NCI-H2196 (cell line): ENCODE measurements around the gene EGFR.
A peak's percentile ranks its signal among the peaks of the same experiment; 100 is the strongest.

Experiments used
- DNase-seq: peaks from one replicate; lab custom pipeline; 2025; ENCODE audit not compliant: unreplicated experiment; lab: John Stamatoyannopoulos, UW

Gene EGFR

DNA sequence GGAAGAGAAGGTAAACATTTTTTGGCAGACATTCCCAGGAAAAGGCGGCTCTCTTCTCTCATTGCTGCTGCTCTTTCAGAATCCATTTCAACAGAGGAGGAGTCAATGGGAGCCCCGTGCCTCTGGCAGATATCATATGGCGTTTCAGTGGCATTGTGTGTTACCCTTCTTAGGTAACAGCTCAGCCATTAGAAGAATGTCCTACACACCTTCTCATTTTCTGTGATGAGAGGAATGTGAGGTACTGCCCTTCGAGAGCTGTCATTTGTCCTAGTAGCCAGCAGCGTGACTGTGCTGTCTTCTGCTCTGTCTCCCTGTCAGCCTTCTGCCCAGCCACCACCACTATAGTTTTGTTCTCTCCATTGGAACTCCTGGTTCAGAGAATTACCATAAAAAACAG lies 102.4 kb downstream of the EGFR start:
- peak; percentile 36 for DNase-seq

DNA sequence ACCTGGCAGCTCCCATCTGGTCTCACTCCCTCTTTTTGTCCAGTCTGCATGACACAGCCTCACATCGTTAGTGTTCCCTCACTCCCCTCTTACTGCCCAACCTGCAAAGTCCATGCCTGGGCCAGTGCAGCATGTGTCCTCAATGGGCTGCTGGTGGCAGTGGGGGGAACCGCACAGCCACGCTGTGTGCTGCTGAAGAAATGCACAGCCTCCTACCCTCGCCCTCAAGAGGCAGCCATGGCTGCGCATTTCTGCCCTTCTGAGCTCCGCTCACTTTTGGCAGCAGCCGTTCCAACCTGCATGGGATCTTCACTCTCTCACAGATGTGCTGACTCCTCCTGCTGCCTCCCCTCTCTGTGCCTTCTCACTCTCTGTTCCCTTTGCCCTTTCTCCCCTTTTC lies 103.4 kb downstream of the EGFR start:
- no peak for DNase-seq

DNA sequence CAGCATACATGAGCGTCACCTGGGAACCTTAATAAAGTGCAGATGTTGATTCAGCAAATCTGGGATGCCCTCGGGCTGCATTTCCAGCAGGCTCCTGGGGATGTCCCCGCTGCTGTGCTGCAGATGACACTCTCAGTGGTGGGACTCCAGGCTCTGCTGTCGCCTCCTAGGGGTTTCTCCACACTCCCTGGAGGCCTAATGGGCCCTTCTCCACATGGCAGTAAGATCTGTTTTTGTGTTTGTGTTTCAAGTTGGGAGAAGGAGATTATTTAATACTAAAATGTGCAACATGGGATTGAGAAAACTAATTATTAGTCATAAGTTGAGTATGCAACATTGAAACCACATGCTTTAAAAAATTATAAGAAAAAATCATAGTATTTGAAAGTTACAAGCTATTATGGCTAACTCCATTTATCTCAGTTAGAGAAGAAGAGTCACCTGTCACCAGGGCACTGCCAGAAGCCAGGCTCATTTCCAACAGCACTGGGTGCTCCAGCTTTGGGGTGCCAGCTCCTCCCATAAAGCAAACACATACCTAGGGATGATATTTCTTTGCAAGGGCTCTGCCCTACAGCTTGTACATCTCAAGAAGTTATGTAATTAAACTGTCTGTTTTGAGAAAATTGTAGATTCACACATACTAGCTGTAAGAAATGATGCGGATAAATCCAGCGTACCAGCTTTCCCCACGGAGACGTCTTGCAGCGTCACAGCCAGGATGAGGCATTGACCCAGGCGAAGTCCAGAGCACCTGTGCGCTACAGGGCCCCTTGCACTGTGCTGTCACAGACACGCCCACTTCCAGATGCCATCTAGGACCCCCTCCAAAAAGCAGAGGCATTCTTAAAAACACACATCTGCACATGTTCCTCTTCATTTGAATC lies 106.4 kb downstream of the EGFR start:
- no peak for DNase-seq

DNA sequence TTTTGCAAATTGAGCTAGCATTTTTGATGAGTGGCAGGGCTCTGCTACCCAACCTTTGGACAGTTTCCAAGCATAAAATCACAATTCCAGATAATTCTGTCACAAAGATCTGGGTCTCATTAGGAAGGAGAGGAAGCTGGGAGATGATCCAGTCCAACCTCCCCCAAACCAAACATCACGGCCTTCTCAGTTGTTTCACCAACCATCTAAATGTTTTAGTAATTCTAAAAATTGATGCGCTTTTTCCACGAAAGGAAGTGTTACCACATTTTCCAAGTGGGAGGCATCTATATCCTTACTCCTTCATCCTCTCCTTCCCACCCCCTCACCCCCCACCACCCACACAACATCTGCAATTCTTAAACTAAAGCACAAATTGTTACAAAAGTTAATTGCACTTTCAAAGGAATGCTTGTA lies 108.3 kb downstream of the EGFR start:
- no peak for DNase-seq

DNA sequence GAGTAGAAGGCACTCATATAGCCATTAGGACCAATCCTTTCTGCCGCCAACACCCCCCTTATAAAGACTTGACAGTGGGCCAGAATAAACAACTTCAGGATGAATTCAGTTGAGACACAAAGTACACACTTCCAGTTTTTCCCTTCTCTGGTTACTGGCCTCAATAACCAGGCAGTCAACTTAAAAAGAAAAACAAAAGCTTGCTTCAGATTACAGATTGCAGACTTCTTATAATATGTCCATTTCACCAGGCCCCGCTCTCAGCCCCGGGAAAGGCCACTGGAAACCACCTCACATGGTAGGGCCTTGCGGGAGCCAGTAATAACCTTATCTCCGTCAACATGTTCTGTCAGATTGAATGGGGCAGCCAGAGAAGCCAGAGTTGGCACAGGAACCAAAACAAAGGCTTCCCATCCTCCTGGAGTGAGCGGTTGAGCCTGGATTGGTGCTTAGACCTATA lies 108.8 kb downstream of the EGFR start:
- peak; percentile 86 for DNase-seq

DNA sequence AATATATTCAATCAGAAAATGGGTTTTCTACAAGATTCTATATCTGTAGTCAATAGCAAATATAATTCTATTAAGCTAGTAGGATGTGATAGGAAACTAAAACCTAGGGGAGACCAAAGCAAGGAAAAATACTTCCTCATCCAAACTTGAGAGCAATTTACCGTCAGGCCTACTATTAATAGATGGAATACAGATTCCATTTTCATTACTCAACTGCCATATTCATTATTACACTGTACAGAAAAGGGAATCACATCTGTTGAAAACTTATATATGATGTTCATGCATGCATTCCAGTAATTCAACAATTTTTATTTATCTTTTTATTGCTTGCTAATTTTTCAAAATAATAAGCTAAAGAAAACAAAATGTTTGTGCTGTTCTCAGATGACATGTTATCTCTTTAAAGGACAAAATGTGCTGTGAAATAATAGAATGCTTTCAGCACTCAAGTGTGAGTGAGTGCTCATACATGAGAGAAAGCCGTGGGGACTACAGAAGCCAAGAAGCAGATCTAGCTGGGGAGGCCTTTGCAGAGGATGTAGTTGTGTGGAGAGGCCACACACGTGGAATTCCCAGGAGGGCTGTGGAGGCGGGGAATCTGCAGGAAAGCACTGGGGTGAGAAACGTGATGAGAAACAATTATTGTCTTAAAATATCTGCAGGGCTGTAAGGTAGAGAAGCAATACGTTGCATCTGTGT lies 110.0 kb downstream of the EGFR start:
- DNase-seq = no peak

DNA sequence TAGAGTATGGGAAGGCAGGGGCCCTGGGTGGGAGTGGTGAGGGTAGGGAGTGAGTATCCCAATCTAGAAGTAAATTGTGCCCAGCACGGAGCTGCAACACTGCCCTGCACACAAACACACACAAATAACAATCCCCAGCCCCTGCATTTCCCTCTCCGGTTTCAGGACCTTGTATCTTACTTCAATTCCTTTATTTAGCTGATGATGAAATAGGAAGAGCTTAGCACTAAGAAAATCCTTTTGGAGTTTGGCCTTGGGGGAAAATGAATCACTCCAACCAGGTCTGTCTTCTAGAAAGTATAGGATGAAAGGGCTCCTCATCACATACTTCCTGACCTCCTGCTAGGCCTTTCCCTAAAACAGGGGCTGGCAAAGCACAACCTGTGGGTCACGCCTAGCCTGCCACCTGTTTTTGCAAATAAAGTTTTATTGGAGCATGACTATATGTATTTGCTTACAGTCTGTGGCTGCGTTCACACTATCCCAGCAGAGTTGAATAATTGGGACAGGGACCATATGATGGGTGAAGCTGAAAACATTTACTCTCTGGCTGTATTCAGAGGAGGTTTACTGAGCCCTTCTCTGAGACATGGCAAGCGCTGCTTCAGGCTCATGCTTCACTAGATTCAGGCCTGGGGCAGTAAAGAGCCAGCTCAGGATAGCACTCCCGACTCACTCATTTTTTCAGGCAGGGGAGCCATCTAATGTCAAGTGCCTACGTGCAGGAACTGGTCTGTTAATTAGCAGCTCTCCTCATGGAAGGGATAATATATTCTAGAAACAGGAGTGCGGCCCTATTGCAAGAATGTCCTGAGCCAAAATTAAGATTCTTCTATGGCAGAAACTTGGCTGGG lies 111.0 kb downstream of the EGFR start:
- DNase-seq = no peak

DNA sequence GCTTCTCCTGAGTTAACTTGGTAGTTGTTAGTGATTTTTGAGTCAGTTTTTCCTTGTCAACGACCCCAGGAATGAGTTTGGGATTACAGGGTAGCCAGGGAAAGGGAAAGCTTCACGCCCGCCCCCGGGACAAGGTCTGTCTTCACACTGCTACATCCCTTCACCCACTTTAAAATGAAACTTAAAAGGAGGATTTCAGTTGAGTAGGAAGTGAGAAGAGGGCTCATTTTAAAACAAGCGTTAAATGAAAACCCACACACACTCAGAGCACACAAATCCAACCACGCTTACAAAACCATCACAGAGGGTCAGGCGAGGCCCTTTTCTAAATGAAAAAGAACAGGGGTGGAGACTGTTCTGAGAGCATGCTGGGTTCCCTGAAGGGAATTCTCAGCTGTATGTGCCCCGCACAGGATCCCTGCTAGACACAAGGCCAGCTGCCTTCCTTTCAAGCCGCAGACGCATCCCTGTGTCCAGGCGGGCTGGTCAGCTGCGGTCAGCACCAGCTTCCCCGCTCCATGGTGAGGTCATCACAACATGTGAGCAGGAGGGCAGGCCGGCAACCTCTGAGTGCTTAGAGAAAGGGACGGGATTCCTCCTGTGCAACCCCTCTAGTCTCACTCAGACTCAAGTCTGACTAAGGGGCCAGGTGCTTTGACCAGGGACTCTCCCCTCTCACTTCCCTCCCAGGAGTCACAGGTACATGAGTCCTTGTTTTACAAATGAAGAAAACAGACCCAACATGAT lies 111.8 kb downstream of the EGFR start:
- no peak for DNase-seq

DNA sequence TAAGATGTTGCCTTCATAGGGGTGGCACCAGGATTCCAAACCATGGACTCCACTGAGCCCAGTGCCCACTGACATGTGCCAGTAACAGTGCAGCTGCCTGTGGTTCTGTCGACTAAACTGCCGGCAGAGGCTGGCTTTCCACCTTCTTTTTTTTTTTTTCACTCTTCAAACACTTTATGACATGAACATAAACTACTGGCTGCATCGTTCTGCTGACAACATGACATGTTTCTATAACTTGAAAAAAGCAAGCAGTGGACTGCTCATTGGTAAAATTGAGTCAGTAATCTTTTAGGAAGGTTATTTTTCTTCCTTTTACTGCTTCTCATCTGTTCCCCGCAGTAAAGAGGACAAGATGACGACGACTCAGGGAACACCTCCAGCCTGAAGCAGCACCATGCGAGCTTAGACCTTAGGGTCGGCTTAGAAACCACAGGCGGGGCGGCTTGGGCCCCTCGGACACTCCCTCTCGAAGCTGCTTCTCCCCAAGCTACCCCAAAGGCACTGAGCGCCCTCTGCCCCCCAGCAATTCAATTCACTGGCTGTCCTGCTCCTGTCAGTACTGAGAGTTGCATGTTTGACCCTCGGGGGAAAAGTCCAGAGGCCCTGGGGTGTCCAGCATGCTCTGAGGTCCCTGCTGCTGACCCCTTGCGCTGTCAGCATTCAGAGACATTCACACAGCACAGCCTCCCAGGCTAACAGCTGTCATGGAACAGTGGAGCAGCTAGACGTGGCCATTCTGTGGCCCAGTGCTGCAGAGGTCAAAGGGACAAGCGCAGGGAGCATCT lies 112.5 kb downstream of the EGFR start:
- no peak for DNase-seq

DNA sequence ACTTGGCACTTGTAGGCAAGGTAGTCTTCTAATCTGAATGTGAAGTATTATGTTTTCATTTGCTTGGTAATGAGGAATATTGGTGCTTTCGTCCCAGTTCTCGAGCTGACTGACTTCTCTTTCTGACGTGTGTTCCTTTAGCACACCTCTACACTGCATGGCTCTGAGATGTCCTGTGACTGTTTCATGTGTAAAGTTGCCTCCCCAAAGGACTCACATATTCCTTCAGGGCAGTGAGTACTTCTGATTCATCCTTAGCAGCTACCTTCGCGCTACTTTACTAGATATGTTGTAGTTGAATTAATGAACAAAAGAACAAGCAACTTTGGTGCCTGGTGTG lies 113.7 kb downstream of the EGFR start:
- DNase-seq = no peak

DNA sequence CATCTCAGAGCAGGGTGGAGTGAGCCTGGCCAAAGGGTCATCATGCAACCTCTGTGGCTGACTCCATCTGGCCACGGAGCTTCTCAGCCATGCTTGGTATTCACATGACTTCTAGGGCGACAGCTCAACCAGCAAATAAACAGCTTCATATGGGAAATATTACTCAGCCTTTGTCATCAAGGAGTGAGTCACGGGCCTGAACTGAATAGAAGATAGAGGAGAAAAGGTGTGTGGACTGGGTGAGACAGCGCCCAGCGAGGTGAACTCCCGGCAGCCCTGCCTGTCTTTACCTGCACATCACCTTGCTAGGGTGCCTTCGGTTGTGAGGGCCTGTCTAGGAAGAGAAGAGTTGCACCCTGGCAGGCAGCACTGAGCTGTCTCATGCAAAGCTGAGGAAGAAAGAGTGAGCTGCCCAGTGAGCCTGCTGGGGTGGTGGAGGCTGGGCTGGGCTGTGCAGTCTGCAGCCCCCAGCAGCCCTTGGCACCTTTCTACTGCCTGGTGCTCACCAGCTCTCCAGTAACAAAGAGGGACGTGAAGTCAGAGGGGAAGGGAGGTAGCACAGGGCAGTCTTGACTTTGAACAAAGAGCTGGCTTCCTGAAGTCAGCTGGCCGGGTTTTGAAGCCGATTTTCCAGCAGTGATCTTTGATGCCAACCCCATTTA lies 114.2 kb downstream of the EGFR start:
- DNase-seq = peak; percentile 30

DNA sequence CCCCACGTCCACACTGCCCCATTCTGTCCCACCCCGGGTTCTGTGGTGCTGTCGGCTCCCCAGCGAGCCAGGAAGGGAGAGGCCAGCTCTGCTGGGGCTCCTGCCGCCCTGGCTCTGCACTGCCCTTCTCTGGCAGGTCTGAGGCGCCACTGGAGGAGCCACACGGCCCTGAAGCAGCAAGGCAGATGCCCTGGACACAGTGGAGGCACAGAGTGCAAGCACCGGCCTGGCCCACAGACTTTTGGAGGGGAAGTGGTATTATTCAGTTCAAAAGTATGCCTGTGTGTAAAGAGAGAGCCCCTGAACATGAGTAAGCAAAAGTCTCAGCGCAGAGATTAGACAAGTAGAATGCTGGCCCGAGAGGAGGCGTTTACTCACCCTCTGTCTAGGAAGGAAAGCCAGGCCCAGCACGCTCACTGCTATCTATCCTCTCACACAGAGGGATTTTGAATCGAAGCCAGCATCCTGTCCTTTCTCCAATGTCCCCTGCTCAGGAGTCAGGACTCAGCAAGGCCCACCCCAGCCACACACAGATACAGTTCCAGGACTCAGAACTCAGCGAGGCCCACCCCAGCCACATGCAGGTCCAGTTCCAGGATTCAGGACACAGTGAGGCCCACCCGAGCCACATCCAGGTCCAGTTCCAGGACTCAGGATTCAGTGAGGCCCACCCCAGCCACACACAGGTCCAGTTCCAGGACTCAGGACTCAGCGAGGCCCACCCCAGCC lies 115.0 kb downstream of the EGFR start:
- no peak for DNase-seq

DNA sequence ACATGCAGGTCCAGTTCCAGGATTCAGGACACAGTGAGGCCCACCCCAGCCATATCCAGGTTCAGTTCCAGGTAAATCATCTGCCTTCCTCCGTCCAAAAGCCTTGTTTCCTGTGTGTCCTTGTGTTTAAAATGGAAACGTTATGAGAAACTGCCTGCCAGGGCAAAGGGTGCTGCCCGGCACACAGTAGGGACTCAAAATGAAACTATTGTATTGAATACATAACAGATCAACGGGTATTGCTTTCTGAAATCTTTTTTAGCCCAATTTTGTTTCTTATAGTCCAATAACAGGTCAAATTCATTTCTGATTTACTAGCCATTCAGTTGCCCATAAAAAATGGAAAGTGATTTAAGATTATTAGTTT lies 115.5 kb downstream of the EGFR start:
- DNase-seq = no peak

DNA sequence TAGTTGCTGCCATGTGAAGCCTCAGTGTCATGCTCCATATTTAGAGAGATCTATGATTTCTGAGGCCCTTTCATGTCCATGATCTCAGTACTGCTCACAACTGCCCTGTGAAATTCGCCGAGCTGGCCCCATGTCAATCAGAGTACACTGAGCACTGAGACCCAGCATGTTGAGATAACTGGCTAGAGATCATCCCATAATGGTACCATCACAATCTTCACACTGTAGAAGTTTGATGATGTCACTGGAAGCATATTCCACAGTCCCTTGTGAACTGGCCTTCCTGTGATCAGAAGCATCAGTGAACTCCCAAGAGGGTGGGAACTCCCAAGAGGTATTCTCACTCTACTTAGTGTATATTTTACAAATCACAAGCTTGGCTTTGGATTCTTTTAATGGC lies 116.0 kb downstream of the EGFR start:
- no peak for DNase-seq

DNA sequence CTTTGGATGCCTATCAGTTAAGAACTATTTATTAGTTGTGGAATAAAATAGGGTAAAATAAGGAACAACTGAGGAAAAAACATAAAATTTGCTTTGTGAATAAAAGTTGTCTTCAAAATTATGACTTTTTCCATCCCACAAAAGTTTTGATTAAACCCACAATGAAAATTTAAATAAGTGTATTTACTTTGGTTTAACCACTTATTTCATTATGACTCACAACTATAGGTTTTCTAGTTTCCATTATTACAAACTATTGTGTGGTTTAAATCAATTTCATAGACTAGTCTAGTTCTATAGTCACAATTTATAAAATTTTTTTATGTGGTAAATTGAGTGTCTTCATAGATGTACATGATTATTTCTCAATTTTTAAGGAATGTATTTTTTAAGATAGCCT lies 116.6 kb downstream of the EGFR start:
- no peak for DNase-seq

DNA sequence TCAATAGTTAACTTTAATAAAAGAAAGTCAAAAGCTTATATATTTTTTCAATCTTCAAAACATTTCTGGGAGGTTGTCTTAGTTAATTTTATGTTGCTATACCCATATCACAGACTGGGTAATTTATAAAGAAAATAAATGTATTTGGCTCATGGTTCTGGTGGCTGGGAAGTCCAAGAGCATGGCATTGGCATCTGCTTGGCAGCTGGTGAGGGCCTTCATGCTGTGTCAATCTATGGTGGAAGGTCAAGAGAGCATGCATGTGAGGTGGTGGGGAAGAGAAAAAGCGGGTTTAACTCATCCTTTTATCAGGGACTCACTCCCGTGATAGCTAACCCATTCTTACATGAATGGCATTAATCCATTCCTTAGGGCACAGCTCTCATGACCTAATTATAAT lies 119.8 kb downstream of the EGFR start:
- no peak for DNase-seq

DNA sequence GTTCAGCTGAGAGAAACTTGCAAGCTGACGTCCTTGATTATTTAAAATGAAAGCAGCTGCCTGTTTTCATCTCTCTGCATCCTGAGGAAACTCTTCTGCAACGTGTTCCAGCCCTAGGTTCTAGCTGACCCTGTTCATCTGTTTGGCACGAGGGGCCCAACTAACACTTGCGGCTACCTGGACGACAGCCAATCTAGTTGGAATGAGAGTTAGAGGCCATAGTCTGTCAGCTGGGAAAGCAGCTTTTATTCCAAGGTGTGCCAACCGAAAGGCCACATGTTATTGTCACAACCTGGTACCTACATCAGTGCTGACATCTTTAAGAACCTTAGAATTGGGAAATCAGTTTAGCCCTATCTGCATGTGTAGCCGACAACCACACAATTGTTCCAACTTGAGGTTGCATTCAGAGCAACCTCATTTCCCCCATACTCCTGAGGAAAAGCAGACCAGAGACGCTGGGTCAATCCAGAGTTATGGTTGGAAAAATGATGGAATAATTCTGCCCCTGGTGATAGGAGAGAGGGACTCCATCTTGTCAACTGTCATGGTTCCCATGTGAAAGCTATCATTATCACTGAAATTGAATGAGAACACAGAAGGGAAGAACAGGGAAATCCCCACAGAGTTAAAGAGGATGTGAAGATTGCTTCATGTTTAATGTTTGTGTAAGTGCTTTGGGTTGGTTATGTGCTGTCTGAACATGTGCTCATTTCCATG lies 121.6 kb downstream of the EGFR start:
- no peak for DNase-seq

DNA sequence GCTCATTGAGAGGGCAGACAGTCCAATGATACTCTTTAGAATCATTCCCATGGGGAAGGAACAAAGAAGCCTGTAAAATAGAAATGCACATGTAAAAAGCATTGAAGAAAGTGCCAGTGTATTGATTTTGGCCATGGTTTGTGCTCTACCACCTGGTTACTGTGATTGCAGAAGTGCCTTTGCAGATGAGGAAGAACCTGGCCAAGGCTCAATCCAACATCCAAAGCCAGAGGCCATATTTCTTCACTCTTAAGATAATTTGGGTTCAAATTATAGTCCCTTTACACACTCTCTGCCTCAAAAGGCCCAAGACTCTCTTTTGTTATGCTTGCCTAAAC lies 122.1 kb downstream of the EGFR start:
- DNase-seq = no peak
